LHCN-M2 (cell line): Measurements from ENCODE around the gene SCAMP3. TPM values are rescaled to one million over a fixed set of nuclear protein-coding genes. Genes with fewer than 3 reads are reported as not detected.
A peak's percentile ranks its signal among the peaks of the same experiment; 100 is the strongest.
"Not testable (repeated sequence)": the region's sequence is repeated elsewhere in the genome, so short reads cannot be mapped to it uniquely, and the experiment has no call there.

Source experiments
- DNase-seq: peaks from one replicate; pipeline ENCODE4 v3.0.0-alpha.2; 2012; ENCODE audit warnings: low read depth
- total RNA-seq: library from RNA; depleted of rRNA; stranded (reverse); fragments of >200 nt; gene quantifications from 2 replicates; pipeline ENCODE4 v1.2.3, GENCODE V29; 2014

SCAMP3 gene
- total RNA-seq, 1 experiment from 2014 or later, result 101 TPM

- peak; percentile 77 for DNase-seq
Measured at GRCh38 chr1:155255243-155256007, 6.7 kb downstream of the SCAMP3 start, which contains the start of gene ENTREP3. Gene ENTREP3 (minus strand): TSS chr1:155255483. CDS start chr1:155254877, 606 bp downstream.

GRCh38 chr1:155254714-155255242 lies 7.4 kb downstream of the SCAMP3 start:
- peak; percentile 31 for DNase-seq

- no peak for DNase-seq
Measured at GRCh38 chr1:155254228-155254713, 7.9 kb downstream of the SCAMP3 start.

- DNase-seq, result no peak
Measured at GRCh38 chr1:155253797-155254196, 8.4 kb downstream of the SCAMP3 start.

GRCh38 chr1:155253208-155253607 lies 9.0 kb downstream of the SCAMP3 start:
- DNase-seq, result no peak

GRCh38 chr1:155251566-155251965 lies 10.6 kb downstream of the SCAMP3 start:
- no peak for DNase-seq

GRCh38 chr1:155250633-155251449 lies 11.3 kb downstream of the SCAMP3 start:
- peak; percentile 89 for DNase-seq

GRCh38 chr1:155250246-155250632 lies 11.9 kb downstream of the SCAMP3 start:
- DNase-seq, result no peak

- no peak for DNase-seq
Measured at GRCh38 chr1:155247667-155248553, 14.2 kb downstream of the SCAMP3 start.

GRCh38 chr1:155246796-155247195 lies 15.4 kb downstream of the SCAMP3 start:
- DNase-seq, result not testable (repeated sequence)

GRCh38 chr1:155245163-155245524 lies 17.0 kb downstream of the SCAMP3 start:
- DNase-seq, result no peak

- DNase-seq, result peak; percentile 100
Measured at GRCh38 chr1:155244368-155245162, 17.6 kb downstream of the SCAMP3 start.

- no peak for DNase-seq
Measured at GRCh38 chr1:155242805-155243358, 19.3 kb downstream of the SCAMP3 start.

- peak; percentile 29 for DNase-seq
Measured at GRCh38 chr1:155241841-155242264, 20.3 kb downstream of the SCAMP3 start.

GRCh38 chr1:155241069-155241679 lies 21.0 kb downstream of the SCAMP3 start:
- peak; percentile 80 for DNase-seq

GRCh38 chr1:155236451-155236850 lies 25.7 kb downstream of the SCAMP3 start:
- DNase-seq, result no peak

- not testable (repeated sequence) for DNase-seq
Measured at GRCh38 chr1:155235375-155235774, 26.8 kb downstream of the SCAMP3 start.

GRCh38 chr1:155233502-155233901 lies 28.7 kb downstream of the SCAMP3 start:
- not testable (repeated sequence) for DNase-seq
